Choroid plexus epithelial cell (primary cell): ENCODE data around the gene LIMA1.

Experiments used
- DNase-seq: peaks from one replicate; pipeline ENCODE4 v3.0.0-alpha.2; 2010; ENCODE audit warnings: low read depth
- H3K4me3 ChIP-seq: 2 replicates; pipeline ENCODE4 v1.5.1; 2011; ENCODE audit warnings: low read depth, mild to moderate bottlenecking, control low read depth, low read length, moderate library complexity
- TF ChIP-seq, protein P1 (sequence below): conservative IDR thresholded peaks from 2 replicates; pipeline ENCODE4 v1.5.1; 2011; ENCODE audit warnings: low read depth, mild to moderate bottlenecking, control low read depth, inconsistent platforms, low read length, moderate library complexity

The LIMA1 gene

DNA sequence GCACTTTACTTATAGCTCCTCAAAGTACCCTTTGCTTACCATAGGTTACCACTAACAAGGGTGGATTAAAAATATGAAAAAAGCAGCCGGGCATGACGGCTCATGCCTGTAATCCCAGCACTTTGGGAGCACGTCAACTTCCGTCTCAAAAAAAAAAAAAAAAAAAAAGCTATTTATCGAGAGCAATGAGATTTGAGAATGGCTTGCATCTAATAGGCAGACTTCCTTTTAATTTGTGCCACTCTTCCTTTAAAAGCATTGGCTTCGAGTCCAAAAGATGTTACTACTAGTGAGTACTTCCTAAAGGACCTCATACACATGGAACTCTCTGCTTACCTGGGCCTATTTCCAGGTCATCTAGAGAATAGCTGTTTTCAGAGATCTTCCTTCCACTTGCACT lies 77.7 kb downstream of the LIMA1 start:
- TF ChIP-seq, protein P1, sequence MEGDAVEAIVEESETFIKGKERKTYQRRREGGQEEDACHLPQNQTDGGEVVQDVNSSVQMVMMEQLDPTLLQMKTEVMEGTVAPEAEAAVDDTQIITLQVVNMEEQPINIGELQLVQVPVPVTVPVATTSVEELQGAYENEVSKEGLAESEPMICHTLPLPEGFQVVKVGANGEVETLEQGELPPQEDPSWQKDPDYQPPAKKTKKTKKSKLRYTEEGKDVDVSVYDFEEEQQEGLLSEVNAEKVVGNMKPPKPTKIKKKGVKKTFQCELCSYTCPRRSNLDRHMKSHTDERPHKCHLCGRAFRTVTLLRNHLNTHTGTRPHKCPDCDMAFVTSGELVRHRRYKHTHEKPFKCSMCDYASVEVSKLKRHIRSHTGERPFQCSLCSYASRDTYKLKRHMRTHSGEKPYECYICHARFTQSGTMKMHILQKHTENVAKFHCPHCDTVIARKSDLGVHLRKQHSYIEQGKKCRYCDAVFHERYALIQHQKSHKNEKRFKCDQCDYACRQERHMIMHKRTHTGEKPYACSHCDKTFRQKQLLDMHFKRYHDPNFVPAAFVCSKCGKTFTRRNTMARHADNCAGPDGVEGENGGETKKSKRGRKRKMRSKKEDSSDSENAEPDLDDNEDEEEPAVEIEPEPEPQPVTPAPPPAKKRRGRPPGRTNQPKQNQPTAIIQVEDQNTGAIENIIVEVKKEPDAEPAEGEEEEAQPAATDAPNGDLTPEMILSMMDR, result no peak
- no peak overlapping the region for H3K4me3 ChIP-seq
- DNase-seq, result no peak

DNA sequence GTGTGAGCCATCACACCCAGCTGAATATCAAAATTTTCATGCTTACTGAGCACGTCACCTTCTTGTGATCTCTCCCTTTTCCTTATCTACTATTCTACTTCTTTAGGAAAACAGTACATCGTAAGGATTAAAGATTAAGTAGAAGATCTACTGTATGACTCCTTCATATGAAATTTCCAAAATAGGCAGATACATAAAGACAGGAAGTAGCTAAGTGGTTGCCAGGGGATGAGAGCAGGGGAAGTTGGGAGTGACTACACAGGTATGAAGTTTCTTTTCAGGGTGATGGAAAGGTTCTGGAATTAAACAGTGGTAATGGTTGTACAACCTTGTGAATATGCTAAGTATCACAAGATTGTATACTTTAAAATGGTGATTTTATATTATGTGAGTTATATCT lies 79.6 kb downstream of the LIMA1 start:
- DNase-seq, result no peak
- no peak overlapping the region for H3K4me3 ChIP-seq
- TF ChIP-seq, protein P1, result no peak

DNA sequence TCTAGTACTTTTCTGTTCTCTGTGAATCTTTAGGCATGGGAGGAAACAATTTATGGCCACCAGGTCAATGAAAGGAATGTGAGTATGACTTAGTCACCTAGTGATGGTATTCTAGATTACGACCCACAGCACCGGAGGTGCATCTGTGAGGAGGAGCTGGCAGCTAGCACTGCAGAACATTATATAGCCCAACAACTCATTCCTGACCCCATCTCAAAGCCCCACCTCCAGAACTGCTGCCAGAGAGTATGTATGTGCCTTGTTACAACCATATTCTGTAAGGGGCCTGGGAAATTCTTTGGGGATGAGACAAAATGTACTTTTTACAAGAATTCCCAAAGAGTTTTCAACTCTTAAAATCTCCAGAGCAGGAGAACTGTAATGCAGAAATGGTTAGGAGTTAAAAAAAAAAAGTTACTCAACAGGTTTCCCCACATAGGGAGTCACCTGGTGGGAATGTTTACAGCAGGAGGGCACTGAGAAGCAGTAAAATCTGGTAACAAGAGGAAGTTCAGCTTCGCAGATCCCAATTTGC lies 81.3 kb downstream of the LIMA1 start:
- TF ChIP-seq, protein P1, result no peak
- no peak overlapping the region for H3K4me3 ChIP-seq
- peak; percentile 97 for DNase-seq

DNA sequence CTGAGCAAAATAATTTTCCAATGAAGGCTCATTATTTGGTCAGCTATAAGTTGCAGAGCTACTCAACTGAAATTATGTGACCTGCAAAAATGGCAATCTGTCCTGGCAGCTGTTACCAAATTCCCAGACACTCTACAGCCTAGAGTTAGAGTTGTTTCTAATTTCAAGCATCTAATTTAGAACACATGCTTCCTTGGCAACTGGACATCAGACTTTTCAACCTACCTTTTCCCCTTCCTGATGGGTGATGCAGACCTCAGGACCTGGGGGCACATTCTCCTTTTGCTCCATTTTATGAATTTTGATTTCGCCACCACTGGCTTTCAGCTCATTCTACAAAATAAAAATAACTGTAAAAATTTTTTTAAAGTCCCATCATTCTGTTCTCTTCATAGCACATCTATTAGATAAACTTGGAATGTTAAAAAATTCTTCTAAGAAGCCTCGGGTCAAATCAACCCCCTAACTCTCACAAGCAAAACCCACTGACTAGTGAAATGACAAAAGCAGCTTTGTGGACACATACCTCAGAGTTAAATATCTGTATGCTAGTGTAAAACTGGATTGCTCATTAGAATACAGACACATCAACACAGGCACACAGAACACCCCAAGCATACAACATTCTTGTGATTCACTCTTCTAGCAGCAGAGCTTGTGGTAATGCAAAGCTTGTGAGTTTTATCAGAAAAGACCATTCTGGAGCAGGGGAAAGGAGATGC lies 82.6 kb downstream of the LIMA1 start:
- TF ChIP-seq, protein P1, result no peak
- DNase-seq, result peak; percentile 90
- H3K4me3 ChIP-seq, result no peak overlapping the region

DNA sequence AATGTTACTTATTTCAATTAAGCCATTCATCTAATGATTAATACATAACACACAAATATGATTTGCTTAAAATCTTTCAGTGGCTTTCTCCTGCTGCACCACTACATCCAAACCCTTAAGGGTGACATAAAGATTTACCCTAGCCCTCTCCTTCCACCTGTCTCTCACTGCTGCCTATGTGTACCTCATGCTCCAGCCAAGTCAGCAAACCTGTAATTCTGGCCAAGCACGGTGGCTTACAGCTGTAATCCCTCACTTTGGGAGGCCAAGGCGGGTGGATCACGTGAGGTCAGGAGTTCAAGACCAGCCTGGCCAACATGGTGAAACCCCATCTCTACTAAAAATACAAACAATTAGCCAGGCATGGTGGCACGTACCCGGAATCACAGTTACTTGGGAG lies 84.5 kb downstream of the LIMA1 start:
- TF ChIP-seq, protein P1, result no peak
- H3K4me3 ChIP-seq, result no peak overlapping the region
- DNase-seq, result no peak

DNA sequence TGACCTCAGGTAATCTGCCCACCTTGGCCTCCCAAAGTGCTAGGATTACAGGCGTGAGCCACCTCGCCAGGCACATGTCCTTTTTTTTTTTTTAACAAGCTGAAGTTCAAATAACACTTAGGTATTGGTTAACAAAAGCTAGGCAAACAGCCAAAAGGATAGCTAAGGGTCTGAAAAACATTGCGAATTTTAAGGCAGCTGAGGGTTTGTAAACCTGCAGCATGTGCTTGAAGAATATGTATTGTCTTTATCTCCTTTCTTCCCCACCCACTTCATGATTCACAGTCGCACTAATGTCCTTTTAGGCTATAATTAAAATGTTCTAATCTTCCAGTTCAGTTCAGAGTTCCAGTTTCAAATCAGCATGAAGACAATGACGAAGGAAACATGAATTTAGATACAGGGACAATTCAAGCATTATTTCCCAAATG lies 86.0 kb downstream of the LIMA1 start:
- H3K4me3 ChIP-seq, result no peak overlapping the region
- TF ChIP-seq, protein P1, result no peak
- peak; percentile 48 for DNase-seq

DNA sequence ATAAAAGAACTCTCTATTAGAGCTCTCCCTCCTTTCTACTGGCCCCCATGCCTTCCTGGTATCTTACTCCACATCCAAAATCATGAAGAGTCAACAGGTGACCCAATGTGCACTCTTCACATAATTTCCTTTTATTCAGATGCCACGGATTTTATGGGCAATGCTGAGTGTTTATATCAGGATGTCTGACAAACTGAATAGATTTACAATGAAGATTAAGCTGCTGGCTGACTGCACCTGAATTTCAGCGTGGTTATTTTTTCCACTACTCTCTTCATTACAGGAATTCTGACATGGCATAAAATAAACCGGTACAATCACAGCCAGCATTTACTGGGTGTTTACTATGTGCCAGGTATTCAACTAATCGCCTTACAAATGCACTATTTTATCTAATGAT lies 86.8 kb downstream of the LIMA1 start:
- H3K4me3 ChIP-seq, result no peak overlapping the region
- no peak for DNase-seq
- TF ChIP-seq, protein P1, result no peak
